H9 (cell line): ENCODE results near the gene FBN2. TPM values are rescaled to one million over a fixed set of nuclear protein-coding genes. Genes with fewer than 3 reads are reported as not detected.

Source experiments
- DNase-seq: peaks from one replicate; pipeline ENCODE4 v3.0.0-alpha.2; 2017
- H2AFZ ChIP-seq: one replicate; pipeline ENCODE4 v1.6.1; 2013; ENCODE audit warnings: mild to moderate bottlenecking, low read length, control low read depth, moderate library complexity
- H2AK5ac ChIP-seq: 2 replicates; pipeline ENCODE4 v1.6.1; 2013; ENCODE audit warnings: low read length, control low read depth, mixed read lengths; ENCODE audit not compliant: insufficient read length
- H2BK120ac ChIP-seq: one replicate; pipeline ENCODE4 v1.6.1; 2013; ENCODE audit warnings: low read depth, mild to moderate bottlenecking, low read length, control low read depth, inconsistent platforms; ENCODE audit not compliant: poor library complexity, severe bottlenecking
- H2BK12ac ChIP-seq: 2 replicates; pipeline ENCODE4 v1.6.1; 2013; ENCODE audit warnings: low read length, control low read depth, mixed read lengths, low read depth; ENCODE audit not compliant: insufficient read length
- H2BK15ac ChIP-seq: 2 replicates; pipeline ENCODE4 v1.6.1; 2013; ENCODE audit warnings: low read depth, low read length, control low read depth
- H2BK20ac ChIP-seq: one replicate; pipeline ENCODE4 v1.6.1; 2013; ENCODE audit warnings: low read depth, mild to moderate bottlenecking, low read length, control low read depth, inconsistent platforms; ENCODE audit not compliant: poor library complexity, severe bottlenecking
- H2BK5ac ChIP-seq: 2 replicates; pipeline ENCODE4 v1.6.1; 2013; ENCODE audit warnings: low read length, control low read depth, mixed read lengths; ENCODE audit not compliant: insufficient read length
- H3K14ac ChIP-seq: 2 replicates; pipeline ENCODE4 v1.6.1; 2013; ENCODE audit warnings: low read length, control low read depth; ENCODE audit not compliant: insufficient read depth
- H3K18ac ChIP-seq: 2 replicates; pipeline ENCODE4 v1.6.1; 2013; ENCODE audit warnings: low read depth, mild to moderate bottlenecking, mixed read lengths, low read length, control low read depth; ENCODE audit not compliant: insufficient read length
- H3K23ac ChIP-seq: 2 replicates; pipeline ENCODE4 v1.6.1; 2013; ENCODE audit warnings: low read length, control low read depth, mixed read lengths, low read depth; ENCODE audit not compliant: insufficient read length
- H3K23me2 ChIP-seq: 2 replicates; pipeline ENCODE4 v1.6.1; 2013; ENCODE audit warnings: low read depth, mild to moderate bottlenecking, mixed read lengths, low read length, control low read depth; ENCODE audit not compliant: insufficient read length, poor library complexity, severe bottlenecking
- H3K27ac ChIP-seq: 2 replicates; pipeline ENCODE4 v1.5.1; 2013; ENCODE audit warnings: low read length, control low read depth, mixed read lengths, low read depth; ENCODE audit not compliant: insufficient read length
- H3K27me3 ChIP-seq: 2 replicates; pipeline ENCODE4 v1.6.1; 2013; ENCODE audit warnings: low read length, control low read depth, inconsistent platforms; ENCODE audit not compliant: insufficient read depth
- H3K4ac ChIP-seq: 2 replicates; pipeline ENCODE4 v1.6.1; 2013; ENCODE audit warnings: low read depth, mild to moderate bottlenecking, control low read depth, inconsistent platforms, low read length, moderate library complexity
- H3K4me1 ChIP-seq: 2 replicates; pipeline ENCODE4 v1.6.1; 2013; ENCODE audit warnings: low read length, control low read depth, inconsistent platforms; ENCODE audit not compliant: insufficient read depth
- H3K4me2 ChIP-seq: 2 replicates; pipeline ENCODE4 v1.6.1; 2013; ENCODE audit warnings: low read length, control low read depth, mixed read lengths; ENCODE audit not compliant: insufficient read length, insufficient read depth
- H3K56ac ChIP-seq: 2 replicates; pipeline ENCODE4 v1.6.1; 2013; ENCODE audit warnings: low read depth, mild to moderate bottlenecking, mixed read lengths, low read length, control low read depth; ENCODE audit not compliant: insufficient read length
- H3K79me1 ChIP-seq: 2 replicates; pipeline ENCODE4 v1.6.1; 2013; ENCODE audit warnings: low read depth, mild to moderate bottlenecking, moderate library complexity, low read length, control low read depth, inconsistent platforms; ENCODE audit not compliant: insufficient read depth, poor library complexity, severe bottlenecking
- H3K79me2 ChIP-seq: 2 replicates; pipeline ENCODE4 v1.6.1; 2013; ENCODE audit warnings: low read length, control low read depth, inconsistent platforms; ENCODE audit not compliant: insufficient read depth
- H3K9ac ChIP-seq: 2 replicates; pipeline ENCODE4 v1.6.1; 2013; ENCODE audit warnings: low read length, control low read depth, mixed read lengths; ENCODE audit not compliant: insufficient read length; ENCODE audit errors: extremely low read depth
- H3K9me3 ChIP-seq: one replicate; pipeline ENCODE4 v1.6.1; 2013; ENCODE audit warnings: low read depth, low read length, inconsistent platforms; ENCODE audit not compliant: control insufficient read depth
- H3T11ph ChIP-seq: one replicate; pipeline ENCODE4 v1.6.1; 2013; ENCODE audit warnings: mild to moderate bottlenecking, low read length, control low read depth, inconsistent platforms
- H4K20me1 ChIP-seq: one replicate; pipeline ENCODE4 v1.6.1; 2013; ENCODE audit not compliant: control insufficient read depth, insufficient read length, insufficient read depth
- H4K5ac ChIP-seq: 2 replicates; pipeline ENCODE4 v1.6.1; 2013; ENCODE audit warnings: low read depth, mild to moderate bottlenecking, mixed read lengths, low read length, control low read depth; ENCODE audit not compliant: insufficient read length
- H4K8ac ChIP-seq: replicated peaks from 2 replicates; pipeline ENCODE4 v1.6.1; 2013; ENCODE audit warnings: low read length, control low read depth, mixed read lengths, low read depth; ENCODE audit not compliant: insufficient read length
- H4K91ac ChIP-seq: 2 replicates; pipeline ENCODE4 v1.6.1; 2013; ENCODE audit warnings: low read depth, mild to moderate bottlenecking, moderate library complexity, mixed read lengths, low read length, control low read depth; ENCODE audit not compliant: insufficient read length
- H3K27ac Mint-ChIP-seq, 3 experiments: 2 replicates in 2 of 3; 3 replicates in 1 of 3; pipeline ENCODE4 v1.8.0; 2020 to 2021; ENCODE audit warnings: mixed read lengths in 3 of 3, mild to moderate bottlenecking in 1 of 3, moderate library complexity in 1 of 3
- H3K27me3 Mint-ChIP-seq: 2 replicates; pipeline ENCODE4 v1.8.0; 2021; ENCODE audit warnings: low read depth, mild to moderate bottlenecking, moderate library complexity, mixed read lengths
- H3K36me3 Mint-ChIP-seq, 3 experiments: 2 replicates in 2 of 3; 3 replicates in 1 of 3; pipeline ENCODE4 v1.8.0; 2020 to 2021; ENCODE audit warnings: low read depth in 3 of 3, mixed read lengths in 3 of 3; ENCODE audit not compliant: insufficient read depth in 1 of 3
- H3K4me1 Mint-ChIP-seq, 2 experiments: 2 replicates each; pipeline ENCODE4 v1.8.0; 2020; ENCODE audit warnings: mixed read lengths in 2 of 2
- H3K4me3 Mint-ChIP-seq, 2 experiments: 2 replicates in 1 of 2; 3 replicates in 1 of 2; pipeline ENCODE4 v1.8.0; 2020 to 2021; ENCODE audit warnings: mild to moderate bottlenecking in 2 of 2, mixed read lengths in 2 of 2, moderate library complexity in 1 of 2
- H3K9me3 Mint-ChIP-seq, 2 experiments: 2 replicates in 1 of 2; 3 replicates in 1 of 2; pipeline ENCODE4 v1.8.0; 2020; ENCODE audit warnings: mild to moderate bottlenecking in 2 of 2, mixed read lengths in 2 of 2, moderate library complexity in 1 of 2
- CTCF ChIP-seq: fragments of 200-600 bp; sonication (generic); conservative IDR thresholded peaks from 3 replicates; pipeline ENCODE4 v1.8.0; 2021; ENCODE audit warnings: antibody characterized with exemption, mild to moderate bottlenecking
- WGBS: extraction: QIAGEN DNeasy Blood & Tissue Kit; methylation state at CpG from one replicate; pipeline ENCODE4 v1.1.7; 2013; ENCODE audit warnings: missing lambda C conversion rate, low lambda C conversion rate, mixed read lengths; ENCODE audit not compliant: insufficient read length; ENCODE audit errors: extremely low coverage; 5-methylcytosine and 5-hydroxymethylcytosine counted together
- total RNA-seq: library from RNA; stranded (reverse); gene quantifications from 2 replicates; pipeline ENCODE4 v1.2.1, GENCODE V29; 2021

The FBN2 gene
- total RNA-seq, 1 experiment from 2014 or later, result 8.3 TPM

DNA sequence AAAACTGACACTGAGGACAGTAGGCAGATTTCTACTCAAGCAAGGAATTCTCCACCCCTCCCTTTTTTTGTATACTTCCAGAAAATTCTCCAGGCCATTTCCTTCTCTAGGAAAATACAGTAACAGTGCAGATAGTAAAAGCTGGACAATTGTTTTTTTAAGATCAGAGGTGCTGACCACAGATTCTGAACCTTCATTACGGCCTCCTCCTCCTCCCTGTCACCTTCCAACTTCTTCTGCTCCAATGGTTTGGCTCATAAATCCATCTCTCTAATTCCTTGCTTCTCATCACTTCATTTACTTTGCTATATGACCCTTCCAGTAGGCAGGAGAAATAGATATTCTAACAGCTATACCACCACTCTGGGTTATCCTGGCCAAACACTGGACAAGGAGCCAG lies 220.6 kb downstream of the FBN2 start:
- Histone ChIP-seq H3K18ac (no peak overlapping the region), H3K27me3 (no peaks in the 10 kb centered on the region), H3K9me3 (no peaks in the 10 kb centered on the region), H3K23ac (no peak overlapping the region), H4K5ac (no peak overlapping the region), H3K14ac (no peak overlapping the region), H2AFZ (no peak overlapping the region), H3K23me2 (no peaks in the 10 kb centered on the region), H3K4ac (no peak overlapping the region), H3K27ac (no peak overlapping the region), H2BK15ac (no peak overlapping the region), H3K79me1 (no peaks in the 10 kb centered on the region), H3K4me2 (no peak overlapping the region), H4K20me1 (no peaks in the 10 kb centered on the region), H3K56ac (no peak overlapping the region), H2BK12ac (no peak overlapping the region), H3K79me2 (no peaks in the 10 kb centered on the region), H4K8ac (no peak overlapping the region), H3K9ac (no peak overlapping the region), H2BK120ac (no peak overlapping the region), H3K4me1 (no peaks in the 10 kb centered on the region), H2BK5ac (no peak overlapping the region), H4K91ac (no peak overlapping the region), H2AK5ac (no peak overlapping the region), H2BK20ac (no peak overlapping the region), H3T11ph (no peak overlapping the region)
- no peak overlapping the region for H3K27ac Mint-ChIP-seq
- DNase-seq, result no peak
- H3K27me3 Mint-ChIP-seq, result no peaks in the 10 kb centered on the region
- no peaks in the 10 kb centered on the region for H3K4me1 Mint-ChIP-seq
- no peaks in the 10 kb centered on the region; a peak in 1 of 7 replicates for H3K36me3 Mint-ChIP-seq
- no CpG with 5 or more reads among the region's 1 CpG for WGBS
- H3K9me3 Mint-ChIP-seq, result no peaks in the 10 kb centered on the region; a peak in 1 of 5 replicates
- no peak for TF ChIP-seq CTCF
- no peak overlapping the region for H3K4me3 Mint-ChIP-seq
